H9 (cell line): Measurements from ENCODE around the gene BICD1. TPM values are rescaled to one million over a fixed set of nuclear protein-coding genes. Genes with fewer than 3 reads are reported as not detected.

ENCODE experiments used
- DNase-seq: peaks from one replicate; pipeline ENCODE4 v3.0.0-alpha.2; 2017
- H2AFZ ChIP-seq: one replicate; pipeline ENCODE4 v1.6.1; 2013; ENCODE audit warnings: mild to moderate bottlenecking, low read length, control low read depth, moderate library complexity
- H2AK5ac ChIP-seq: 2 replicates; pipeline ENCODE4 v1.6.1; 2013; ENCODE audit warnings: low read length, control low read depth, mixed read lengths; ENCODE audit not compliant: insufficient read length
- H2BK120ac ChIP-seq: one replicate; pipeline ENCODE4 v1.6.1; 2013; ENCODE audit warnings: low read depth, mild to moderate bottlenecking, low read length, control low read depth, inconsistent platforms; ENCODE audit not compliant: poor library complexity, severe bottlenecking
- H2BK12ac ChIP-seq: 2 replicates; pipeline ENCODE4 v1.6.1; 2013; ENCODE audit warnings: low read length, control low read depth, mixed read lengths, low read depth; ENCODE audit not compliant: insufficient read length
- H2BK15ac ChIP-seq: 2 replicates; pipeline ENCODE4 v1.6.1; 2013; ENCODE audit warnings: low read depth, low read length, control low read depth
- H2BK20ac ChIP-seq: one replicate; pipeline ENCODE4 v1.6.1; 2013; ENCODE audit warnings: low read depth, mild to moderate bottlenecking, low read length, control low read depth, inconsistent platforms; ENCODE audit not compliant: poor library complexity, severe bottlenecking
- H2BK5ac ChIP-seq: 2 replicates; pipeline ENCODE4 v1.6.1; 2013; ENCODE audit warnings: low read length, control low read depth, mixed read lengths; ENCODE audit not compliant: insufficient read length
- H3K14ac ChIP-seq: 2 replicates; pipeline ENCODE4 v1.6.1; 2013; ENCODE audit warnings: low read length, control low read depth; ENCODE audit not compliant: insufficient read depth
- H3K18ac ChIP-seq: 2 replicates; pipeline ENCODE4 v1.6.1; 2013; ENCODE audit warnings: low read depth, mild to moderate bottlenecking, mixed read lengths, low read length, control low read depth; ENCODE audit not compliant: insufficient read length
- H3K23ac ChIP-seq: 2 replicates; pipeline ENCODE4 v1.6.1; 2013; ENCODE audit warnings: low read length, control low read depth, mixed read lengths, low read depth; ENCODE audit not compliant: insufficient read length
- H3K23me2 ChIP-seq: 2 replicates; pipeline ENCODE4 v1.6.1; 2013; ENCODE audit warnings: low read depth, mild to moderate bottlenecking, mixed read lengths, low read length, control low read depth; ENCODE audit not compliant: insufficient read length, poor library complexity, severe bottlenecking
- H3K27ac ChIP-seq: 2 replicates; pipeline ENCODE4 v1.5.1; 2013; ENCODE audit warnings: low read length, control low read depth, mixed read lengths, low read depth; ENCODE audit not compliant: insufficient read length
- H3K27me3 ChIP-seq: 2 replicates; pipeline ENCODE4 v1.6.1; 2013; ENCODE audit warnings: low read length, control low read depth, inconsistent platforms; ENCODE audit not compliant: insufficient read depth
- H3K4ac ChIP-seq: 2 replicates; pipeline ENCODE4 v1.6.1; 2013; ENCODE audit warnings: low read depth, mild to moderate bottlenecking, control low read depth, inconsistent platforms, low read length, moderate library complexity
- H3K4me1 ChIP-seq: 2 replicates; pipeline ENCODE4 v1.6.1; 2013; ENCODE audit warnings: low read length, control low read depth, inconsistent platforms; ENCODE audit not compliant: insufficient read depth
- H3K4me2 ChIP-seq: 2 replicates; pipeline ENCODE4 v1.6.1; 2013; ENCODE audit warnings: low read length, control low read depth, mixed read lengths; ENCODE audit not compliant: insufficient read length, insufficient read depth
- H3K56ac ChIP-seq: 2 replicates; pipeline ENCODE4 v1.6.1; 2013; ENCODE audit warnings: low read depth, mild to moderate bottlenecking, mixed read lengths, low read length, control low read depth; ENCODE audit not compliant: insufficient read length
- H3K79me1 ChIP-seq: 2 replicates; pipeline ENCODE4 v1.6.1; 2013; ENCODE audit warnings: low read depth, mild to moderate bottlenecking, moderate library complexity, low read length, control low read depth, inconsistent platforms; ENCODE audit not compliant: insufficient read depth, poor library complexity, severe bottlenecking
- H3K79me2 ChIP-seq: 2 replicates; pipeline ENCODE4 v1.6.1; 2013; ENCODE audit warnings: low read length, control low read depth, inconsistent platforms; ENCODE audit not compliant: insufficient read depth
- H3K9ac ChIP-seq: 2 replicates; pipeline ENCODE4 v1.6.1; 2013; ENCODE audit warnings: low read length, control low read depth, mixed read lengths; ENCODE audit not compliant: insufficient read length; ENCODE audit errors: extremely low read depth
- H3K9me3 ChIP-seq: one replicate; pipeline ENCODE4 v1.6.1; 2013; ENCODE audit warnings: low read depth, low read length, inconsistent platforms; ENCODE audit not compliant: control insufficient read depth
- H3T11ph ChIP-seq: one replicate; pipeline ENCODE4 v1.6.1; 2013; ENCODE audit warnings: mild to moderate bottlenecking, low read length, control low read depth, inconsistent platforms
- H4K20me1 ChIP-seq: one replicate; pipeline ENCODE4 v1.6.1; 2013; ENCODE audit not compliant: control insufficient read depth, insufficient read length, insufficient read depth
- H4K5ac ChIP-seq: 2 replicates; pipeline ENCODE4 v1.6.1; 2013; ENCODE audit warnings: low read depth, mild to moderate bottlenecking, mixed read lengths, low read length, control low read depth; ENCODE audit not compliant: insufficient read length
- H4K8ac ChIP-seq: replicated peaks from 2 replicates; pipeline ENCODE4 v1.6.1; 2013; ENCODE audit warnings: low read length, control low read depth, mixed read lengths, low read depth; ENCODE audit not compliant: insufficient read length
- H4K91ac ChIP-seq: 2 replicates; pipeline ENCODE4 v1.6.1; 2013; ENCODE audit warnings: low read depth, mild to moderate bottlenecking, moderate library complexity, mixed read lengths, low read length, control low read depth; ENCODE audit not compliant: insufficient read length
- H3K27ac Mint-ChIP-seq, 3 experiments: 2 replicates in 2 of 3; 3 replicates in 1 of 3; pipeline ENCODE4 v1.8.0; 2020 to 2021; ENCODE audit warnings: mixed read lengths in 3 of 3, mild to moderate bottlenecking in 1 of 3, moderate library complexity in 1 of 3
- H3K27me3 Mint-ChIP-seq: 2 replicates; pipeline ENCODE4 v1.8.0; 2021; ENCODE audit warnings: low read depth, mild to moderate bottlenecking, moderate library complexity, mixed read lengths
- H3K36me3 Mint-ChIP-seq, 3 experiments: 2 replicates in 2 of 3; 3 replicates in 1 of 3; pipeline ENCODE4 v1.8.0; 2020 to 2021; ENCODE audit warnings: low read depth in 3 of 3, mixed read lengths in 3 of 3; ENCODE audit not compliant: insufficient read depth in 1 of 3
- H3K4me1 Mint-ChIP-seq, 2 experiments: 2 replicates each; pipeline ENCODE4 v1.8.0; 2020; ENCODE audit warnings: mixed read lengths in 2 of 2
- H3K4me3 Mint-ChIP-seq, 2 experiments: 2 replicates in 1 of 2; 3 replicates in 1 of 2; pipeline ENCODE4 v1.8.0; 2020 to 2021; ENCODE audit warnings: mild to moderate bottlenecking in 2 of 2, mixed read lengths in 2 of 2, moderate library complexity in 1 of 2
- H3K9me3 Mint-ChIP-seq, 2 experiments: 2 replicates in 1 of 2; 3 replicates in 1 of 2; pipeline ENCODE4 v1.8.0; 2020; ENCODE audit warnings: mild to moderate bottlenecking in 2 of 2, mixed read lengths in 2 of 2, moderate library complexity in 1 of 2
- WGBS: extraction: QIAGEN DNeasy Blood & Tissue Kit; methylation state at CpG from one replicate; pipeline ENCODE4 v1.1.7; 2013; ENCODE audit warnings: missing lambda C conversion rate, low lambda C conversion rate, mixed read lengths; ENCODE audit not compliant: insufficient read length; ENCODE audit errors: extremely low coverage; 5-methylcytosine and 5-hydroxymethylcytosine counted together
- total RNA-seq: library from RNA; stranded (reverse); gene quantifications from 2 replicates; pipeline ENCODE4 v1.2.1, GENCODE V29; 2021
- TF ChIP-seq, protein P1 (sequence below): fragments of 200-600 bp; sonication (generic); conservative IDR thresholded peaks from 3 replicates; pipeline ENCODE4 v1.8.0; 2021; ENCODE audit warnings: antibody characterized with exemption, mild to moderate bottlenecking

Gene BICD1
- total RNA-seq, 1 experiment from 2014 or later = 134 TPM

GRCh38 chr12:32198555-32198954, 91.9 kb downstream of the BICD1 start:
- no peak overlapping the region for H3K18ac ChIP-seq
- Mint-ChIP-seq H3K4me3 (no peak overlapping the region), H3K9me3 (peaks cover 40 to 46% of the 10 kb centered on the region in 2 experiments), H3K27me3 (no peaks in the 10 kb centered on the region), H3K27ac (no peak overlapping the region), H3K4me1 (peaks cover 6 to 9% of the 10 kb centered on the region in 2 experiments; a peak in 2 of 4 replicates), H3K36me3 (peaks cover 39 to 72% (median 65%) of the 10 kb centered on the region in 3 experiments)
- no peak overlapping the region for H2BK12ac ChIP-seq
- no peak overlapping the region for H3K9ac ChIP-seq
- no peak overlapping the region for H2AFZ ChIP-seq
- H3K4ac ChIP-seq = no peak overlapping the region
- no peak overlapping the region for H2BK15ac ChIP-seq
- DNase-seq = no peak
- H3K4me2 ChIP-seq = no peak overlapping the region
- H4K8ac ChIP-seq = no peak overlapping the region
- H2AK5ac ChIP-seq = no peak overlapping the region
- no peak overlapping the region for H4K91ac ChIP-seq
- H2BK120ac ChIP-seq = no peak overlapping the region
- no peak overlapping the region for H4K5ac ChIP-seq
- no peaks in the 10 kb centered on the region for H3K79me2 ChIP-seq
- H3K23ac ChIP-seq = no peak overlapping the region
- no peaks in the 10 kb centered on the region for H4K20me1 ChIP-seq
- H3K4me1 ChIP-seq = no peaks in the 10 kb centered on the region
- H2BK20ac ChIP-seq = no peak overlapping the region
- peaks cover 5% of the 10 kb centered on the region for H3K9me3 ChIP-seq
- no peak overlapping the region for H3K27ac ChIP-seq
- H3T11ph ChIP-seq = no peak overlapping the region
- TF ChIP-seq, protein P1, sequence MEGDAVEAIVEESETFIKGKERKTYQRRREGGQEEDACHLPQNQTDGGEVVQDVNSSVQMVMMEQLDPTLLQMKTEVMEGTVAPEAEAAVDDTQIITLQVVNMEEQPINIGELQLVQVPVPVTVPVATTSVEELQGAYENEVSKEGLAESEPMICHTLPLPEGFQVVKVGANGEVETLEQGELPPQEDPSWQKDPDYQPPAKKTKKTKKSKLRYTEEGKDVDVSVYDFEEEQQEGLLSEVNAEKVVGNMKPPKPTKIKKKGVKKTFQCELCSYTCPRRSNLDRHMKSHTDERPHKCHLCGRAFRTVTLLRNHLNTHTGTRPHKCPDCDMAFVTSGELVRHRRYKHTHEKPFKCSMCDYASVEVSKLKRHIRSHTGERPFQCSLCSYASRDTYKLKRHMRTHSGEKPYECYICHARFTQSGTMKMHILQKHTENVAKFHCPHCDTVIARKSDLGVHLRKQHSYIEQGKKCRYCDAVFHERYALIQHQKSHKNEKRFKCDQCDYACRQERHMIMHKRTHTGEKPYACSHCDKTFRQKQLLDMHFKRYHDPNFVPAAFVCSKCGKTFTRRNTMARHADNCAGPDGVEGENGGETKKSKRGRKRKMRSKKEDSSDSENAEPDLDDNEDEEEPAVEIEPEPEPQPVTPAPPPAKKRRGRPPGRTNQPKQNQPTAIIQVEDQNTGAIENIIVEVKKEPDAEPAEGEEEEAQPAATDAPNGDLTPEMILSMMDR = no peak
- WGBS = no CpG with 5 or more reads among the region's 2 CpGs
- no peak overlapping the region for H2BK5ac ChIP-seq
- H3K79me1 ChIP-seq = no peaks in the 10 kb centered on the region
- H3K27me3 ChIP-seq = no peaks in the 10 kb centered on the region
- H3K56ac ChIP-seq = no peak overlapping the region
- H3K23me2 ChIP-seq = no peaks in the 10 kb centered on the region
- H3K14ac ChIP-seq = no peak overlapping the region
